Stimulated activated CD8-positive, alpha-beta memory T cell treated with anti-CD3 and anti-CD28 coated beads, Interleukin-7, amount 100 ng/mL, for 24 hours (primary cell): ENCODE data around the gene GNPAT.

Experiments used
- DNase-seq: peaks from one replicate; pipeline ENCODE4 v3.0.0-alpha.2; 2020; ENCODE audit warnings: low read depth

GNPAT gene

GRCh38 chr1:231242516-231243198, 1.6 kb downstream of the GNPAT start:
- no peak for DNase-seq

GRCh38 chr1:231248778-231249177, 7.8 kb downstream of the GNPAT start:
- DNase-seq: no peak

- DNase-seq: no peak
Observed at GRCh38 chr1:231252336-231252735, 11.3 kb downstream of the GNPAT start.

- no peak for DNase-seq
Observed at GRCh38 chr1:231260351-231260750, 19.3 kb downstream of the GNPAT start.

GRCh38 chr1:231264642-231265041, 23.6 kb downstream of the GNPAT start:
- no peak for DNase-seq

- DNase-seq: no peak
Observed at GRCh38 chr1:231265379-231265778, 24.4 kb downstream of the GNPAT start.

GRCh38 chr1:231266811-231267322, 25.9 kb downstream of the GNPAT start:
- no peak for DNase-seq

- DNase-seq: no peak
Observed at GRCh38 chr1:231272173-231272572, 31.2 kb downstream of the GNPAT start.

- no peak for DNase-seq
Observed at GRCh38 chr1:231272880-231273279, 31.9 kb downstream of the GNPAT start.

GRCh38 chr1:231274119-231274825, 33.3 kb downstream of the GNPAT start:
- no peak for DNase-seq

GRCh38 chr1:231278100-231278790, 37.2 kb downstream of the GNPAT start:
- DNase-seq: no peak

GRCh38 chr1:231279081-231279480, 38.1 kb downstream of the GNPAT start:
- no peak for DNase-seq

- no peak for DNase-seq
Observed at GRCh38 chr1:231279683-231280082, 38.7 kb downstream of the GNPAT start.

GRCh38 chr1:231284441-231284840, 43.4 kb downstream of the GNPAT start:
- DNase-seq: no peak

GRCh38 chr1:231286603-231287002, 45.6 kb downstream of the GNPAT start:
- no peak for DNase-seq

- DNase-seq: no peak
Observed at GRCh38 chr1:231295938-231296337, 54.9 kb downstream of the GNPAT start.

GRCh38 chr1:231301990-231302389, 61.0 kb downstream of the GNPAT start:
- no peak for DNase-seq

GRCh38 chr1:231310391-231310934, 69.5 kb downstream of the GNPAT start:
- no peak for DNase-seq

- no peak for DNase-seq
Observed at GRCh38 chr1:231311720-231312431, 70.9 kb downstream of the GNPAT start.

- no peak for DNase-seq
Observed at GRCh38 chr1:231312432-231312788, 71.4 kb downstream of the GNPAT start.

- DNase-seq: no peak
Observed at GRCh38 chr1:231313661-231314060, 72.6 kb downstream of the GNPAT start.

- no peak for DNase-seq
Observed at GRCh38 chr1:231315887-231316286, 74.9 kb downstream of the GNPAT start.
